HG02571 (cell line): ENCODE data around the gene CTSH.

Experiments
- ATAC-seq: cut with Tn5 transposase; IDR thresholded peaks from one replicate; pipeline ENCODE4 v1.9.1; 2021; ENCODE audit warnings: mild to moderate bottlenecking, moderate library complexity; ENCODE audit not compliant: unreplicated experiment

The CTSH gene

DNA sequence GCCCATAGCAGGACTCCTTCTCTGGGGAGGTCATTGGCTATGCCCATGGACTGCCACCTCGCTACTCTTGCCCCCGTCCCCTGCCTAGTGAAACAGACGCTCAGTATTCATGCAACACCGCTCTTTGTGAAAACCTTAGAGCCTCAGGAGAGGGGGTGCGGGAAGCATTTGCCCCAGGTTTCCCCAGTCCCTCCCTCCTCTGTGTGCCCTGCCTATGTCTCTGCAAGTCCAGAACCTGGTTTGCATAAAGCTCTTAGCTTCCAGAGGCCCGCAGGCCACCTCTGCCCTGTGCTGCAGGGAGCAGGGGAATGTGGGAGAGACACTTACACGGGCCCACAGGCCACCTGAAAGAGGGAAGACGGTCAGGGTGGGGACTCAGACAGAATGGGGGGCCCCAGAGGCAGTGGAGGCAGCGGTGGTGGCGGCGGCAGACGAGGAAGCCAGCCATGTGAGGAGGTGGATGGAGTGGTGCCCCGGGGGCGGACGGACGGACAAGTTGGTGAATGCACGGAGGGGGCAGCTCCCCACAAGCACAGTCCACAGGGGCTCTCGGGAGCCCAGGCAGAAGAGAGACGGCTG is 33.8 kb upstream of the CTSH start:
- no peak for ATAC-seq

DNA sequence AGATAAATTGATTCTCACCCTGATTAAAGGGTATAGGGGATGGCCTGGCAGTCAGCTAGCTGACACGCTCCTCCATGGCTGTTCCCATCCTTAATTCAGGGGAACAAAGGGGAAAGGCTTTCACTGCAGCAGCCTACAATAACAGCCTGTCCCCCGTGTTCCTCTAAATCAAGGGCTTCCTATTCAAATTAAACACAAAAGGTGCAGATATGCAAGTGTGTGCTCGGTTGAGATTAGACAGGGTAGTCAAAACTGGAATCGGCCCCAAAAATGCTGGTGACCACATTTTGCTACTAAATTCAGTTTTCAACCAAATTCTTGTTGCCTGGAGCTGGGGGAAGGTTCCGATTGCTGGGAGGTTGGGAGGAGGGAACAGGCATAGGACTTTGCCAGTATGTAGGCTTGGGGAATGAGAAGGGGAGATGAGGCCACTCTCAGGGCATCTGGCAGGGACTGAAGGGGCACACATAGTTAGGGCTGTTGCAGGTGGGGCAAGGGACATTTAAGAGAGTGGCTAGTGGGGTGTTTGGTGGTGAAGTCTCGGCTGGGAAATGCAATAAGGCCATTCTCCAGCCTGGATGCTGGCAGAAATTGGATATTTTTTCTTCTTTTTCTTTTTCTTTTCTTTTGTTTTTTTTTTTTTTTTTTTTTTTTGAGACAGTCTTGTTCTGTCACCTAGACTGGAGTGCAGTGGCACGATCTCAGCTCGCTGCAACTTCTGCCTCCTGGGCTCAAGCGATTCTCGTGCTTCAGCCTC is 32.9 kb upstream of the CTSH start:
- peak; percentile 22 for ATAC-seq

DNA sequence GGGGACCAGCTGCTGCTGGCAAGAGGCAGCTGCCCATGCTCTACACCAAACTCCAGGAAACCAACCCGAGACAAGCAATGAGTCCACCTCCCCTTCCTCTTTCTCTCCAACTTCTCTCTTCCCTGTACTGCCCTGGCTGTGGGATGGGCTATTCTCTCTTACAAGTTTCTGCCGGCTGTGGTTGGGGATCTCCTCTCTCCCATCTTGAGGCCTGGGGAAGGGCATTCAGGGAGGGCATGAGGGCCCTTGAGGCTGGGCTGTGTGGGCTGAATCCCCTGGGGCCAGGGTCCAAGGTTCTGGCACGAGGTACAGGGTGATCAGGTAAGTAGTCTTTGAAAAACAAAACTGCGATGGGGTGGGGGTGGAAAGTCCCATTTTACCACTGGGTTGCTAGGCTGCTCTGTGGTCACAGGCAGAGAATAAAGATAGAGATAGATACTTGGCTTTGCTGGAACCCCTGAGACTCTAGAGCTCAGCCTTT is 32.3 kb upstream of the CTSH start:
- ATAC-seq: peak; percentile 61

DNA sequence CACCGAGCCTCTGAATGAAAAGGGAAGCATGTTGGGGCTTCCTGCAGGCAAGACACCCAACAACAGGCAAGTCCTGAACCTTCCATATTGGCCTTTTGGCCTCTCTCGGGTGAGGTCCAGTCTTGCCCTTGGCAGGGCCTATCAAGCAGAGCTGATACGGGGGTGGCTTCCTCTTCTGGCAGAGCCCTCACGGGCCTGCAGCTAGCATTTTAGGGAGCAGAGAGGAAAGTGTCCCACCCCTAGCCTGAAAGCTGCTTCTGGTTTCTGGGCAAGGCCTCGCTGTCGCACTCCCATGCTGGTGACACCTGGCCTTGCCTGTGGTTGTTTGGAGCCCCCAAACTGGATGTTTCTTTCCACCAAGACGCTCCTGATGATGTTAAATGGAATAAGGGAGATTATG is 31.8 kb upstream of the CTSH start:
- ATAC-seq: no peak

DNA sequence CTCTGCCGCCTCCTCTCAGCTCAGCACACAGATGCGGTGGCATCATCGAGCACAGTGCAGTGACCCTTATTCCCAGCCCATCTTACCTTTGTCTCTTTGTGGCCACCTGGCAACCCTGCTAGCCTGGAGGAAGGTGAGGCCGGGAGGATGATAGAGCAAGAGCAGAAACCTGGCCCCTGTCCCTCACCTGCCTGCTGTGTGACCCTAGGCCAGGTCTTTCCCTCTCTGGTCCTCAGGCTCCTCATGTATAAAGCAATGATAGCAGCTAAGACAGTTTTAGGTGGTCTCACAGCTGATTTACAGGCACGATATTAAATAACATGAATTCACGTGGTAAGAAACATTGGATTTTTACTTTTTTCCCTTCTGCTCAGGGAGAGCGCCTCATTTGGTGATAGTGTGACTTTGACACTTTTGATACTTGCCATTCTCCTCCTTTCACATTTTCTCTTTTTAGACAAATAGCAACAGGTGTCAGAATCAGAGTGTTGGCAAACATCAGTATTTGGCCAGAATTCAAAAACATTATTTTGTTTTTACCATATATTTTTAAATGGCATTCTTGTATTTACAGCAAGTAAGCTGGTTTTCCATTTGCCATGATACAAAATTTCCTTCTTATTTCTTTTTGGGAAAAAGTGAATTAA is 29.5 kb upstream of the CTSH start:
- no peak for ATAC-seq

DNA sequence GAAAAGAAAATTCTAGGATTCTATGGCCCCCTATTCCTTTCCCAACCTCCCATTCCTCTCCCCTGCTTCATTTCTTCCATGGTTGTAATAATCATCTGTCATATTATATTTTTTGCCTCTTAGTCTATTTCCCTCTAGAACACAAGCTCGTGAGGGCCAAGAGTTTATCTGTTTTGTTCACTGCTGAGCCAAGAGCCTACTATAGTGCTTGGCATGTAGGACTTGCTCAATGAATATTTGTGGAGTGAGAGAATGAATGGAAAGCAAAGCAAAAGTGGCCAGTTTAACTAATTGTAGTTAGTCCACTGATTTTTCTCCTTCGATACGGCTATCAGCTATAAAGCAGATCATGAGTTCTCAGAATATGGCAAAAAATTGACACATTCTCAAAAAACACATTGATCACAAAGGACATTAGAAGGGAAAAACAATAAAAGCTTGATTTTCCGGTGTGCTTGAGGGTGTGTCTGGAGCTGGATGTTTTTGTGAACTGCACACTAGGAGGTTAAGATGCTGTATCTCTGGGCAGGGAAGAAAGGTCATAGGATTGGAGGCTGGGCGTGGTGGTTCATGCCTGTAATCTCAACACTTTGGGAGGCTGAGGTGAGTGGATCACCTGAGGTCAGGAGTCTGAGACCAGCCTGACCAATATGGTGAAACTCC is 25.0 kb upstream of the CTSH start:
- ATAC-seq: no peak

DNA sequence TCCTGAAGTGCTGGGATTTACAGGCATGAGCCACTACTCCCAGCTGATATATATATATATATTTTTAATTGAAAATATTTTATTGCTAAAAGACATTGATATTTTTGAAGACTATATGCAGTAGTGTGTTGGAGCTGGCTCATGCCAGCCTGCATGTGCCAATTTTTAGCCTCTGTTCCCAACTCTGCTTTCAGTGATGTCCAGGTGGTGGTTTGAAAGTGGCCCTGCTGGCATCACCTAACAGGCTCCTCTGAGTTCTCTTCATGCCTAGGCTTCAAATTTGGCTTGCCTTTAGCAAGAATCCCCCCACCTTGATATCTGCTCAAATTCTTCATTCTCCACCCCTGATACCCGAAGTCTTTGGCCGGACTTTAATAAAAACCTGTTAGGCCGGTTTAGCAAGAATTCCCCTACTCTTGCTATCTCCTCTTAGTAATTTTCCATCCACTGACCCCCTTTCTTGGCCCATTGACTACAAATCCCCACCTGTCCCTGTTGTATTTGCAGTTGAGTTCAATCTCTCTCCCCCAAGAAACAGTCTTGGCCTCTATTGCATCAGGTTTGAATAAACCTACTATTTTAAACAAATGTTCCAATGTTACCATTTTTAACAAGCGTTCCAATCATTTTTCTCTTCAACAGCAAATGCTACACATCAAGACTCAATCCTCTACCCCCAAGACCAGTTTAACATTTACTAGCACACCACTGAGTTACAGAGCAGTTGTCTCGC is 23.9 kb upstream of the CTSH start:
- ATAC-seq: no peak

DNA sequence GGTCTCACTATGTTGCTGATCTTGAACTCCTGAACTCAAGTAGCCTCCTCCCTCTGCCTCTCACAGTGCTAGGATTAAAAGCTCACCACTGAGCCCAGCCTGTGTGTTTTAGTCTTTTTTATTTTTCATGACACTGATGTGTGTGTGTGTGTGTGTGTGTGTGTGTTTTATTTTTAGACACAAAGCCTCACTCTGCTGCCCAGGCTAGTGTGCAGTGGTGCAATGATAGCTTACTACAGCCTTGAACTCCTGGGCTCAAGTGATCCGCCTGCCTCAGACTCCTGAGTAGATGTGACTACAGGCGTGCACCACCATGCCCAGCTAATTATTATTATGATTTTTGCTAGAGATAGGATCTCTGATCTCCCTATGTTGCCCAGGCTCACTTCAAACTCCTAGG is 23.3 kb upstream of the CTSH start:
- ATAC-seq: no peak

DNA sequence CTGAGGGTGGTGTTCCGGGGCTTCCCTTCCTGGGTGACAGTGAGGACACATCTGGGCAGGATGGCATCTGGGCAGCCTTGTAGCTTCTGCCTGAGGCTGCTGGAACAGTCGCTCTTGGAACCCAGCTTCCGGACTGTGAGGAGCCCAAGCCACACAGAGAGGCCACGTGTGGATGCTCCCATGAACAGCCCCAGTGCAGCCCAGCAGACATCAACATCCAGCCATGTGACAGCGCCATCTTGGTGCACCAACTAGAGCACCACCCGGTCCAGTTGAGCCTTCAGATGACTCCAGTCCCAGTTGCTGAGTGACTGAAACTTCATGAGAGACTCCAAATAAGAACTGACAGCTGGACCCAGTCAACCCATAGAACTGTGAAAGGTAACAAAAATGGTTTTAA is 15.5 kb upstream of the CTSH start:
- no peak for ATAC-seq

DNA sequence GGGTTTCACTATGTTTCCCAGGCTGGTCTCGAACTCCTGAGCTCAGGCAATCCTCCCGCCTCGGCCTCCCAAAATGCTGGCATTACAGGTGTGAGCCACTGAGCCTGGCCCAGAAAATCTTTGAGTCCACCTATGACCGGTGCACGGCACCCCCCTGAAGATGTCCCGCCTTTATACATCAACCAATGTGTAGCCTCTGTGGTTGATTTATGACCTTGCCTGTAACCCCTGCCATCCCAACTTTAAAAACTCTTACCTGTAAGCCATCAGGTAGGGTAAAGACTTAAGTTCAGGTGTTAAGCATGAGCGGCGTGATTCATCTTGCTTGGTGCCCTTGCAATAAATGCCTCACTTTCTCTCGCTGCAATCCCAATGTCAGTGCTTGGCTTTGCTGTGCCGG is 14.5 kb upstream of the CTSH start:
- no peak for ATAC-seq

DNA sequence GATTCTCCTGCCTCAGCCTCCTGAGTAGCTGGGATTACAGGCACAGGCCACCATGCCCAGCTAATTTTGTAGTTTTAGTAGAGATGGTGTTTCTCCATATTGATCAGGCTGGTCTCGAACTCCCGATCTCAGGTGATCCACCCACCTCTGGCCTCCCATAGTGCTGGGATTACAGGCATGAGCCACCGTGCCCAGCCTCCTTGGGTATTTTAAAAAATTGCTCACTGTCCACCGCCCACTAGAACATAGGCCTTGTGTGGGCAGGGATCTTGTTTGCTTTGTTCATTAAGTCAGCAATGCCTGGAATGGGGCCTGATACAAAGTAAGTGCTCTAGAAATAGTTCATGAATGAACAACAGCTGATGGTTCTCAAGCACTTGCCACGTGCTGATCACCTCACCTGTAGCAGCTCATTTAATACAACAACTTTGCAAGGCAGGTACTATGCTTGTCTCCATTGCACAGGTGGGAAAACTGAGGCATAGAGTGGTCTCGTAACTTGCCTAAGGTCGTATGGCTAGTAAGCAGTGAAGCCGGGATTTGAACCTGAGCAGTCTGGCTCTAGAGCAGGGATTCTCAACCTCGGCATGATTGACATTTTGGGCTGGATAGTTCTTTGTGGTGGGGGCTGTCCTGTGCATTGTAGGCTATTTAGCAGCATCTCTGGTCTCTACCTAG is 12.7 kb upstream of the CTSH start:
- ATAC-seq: no peak

DNA sequence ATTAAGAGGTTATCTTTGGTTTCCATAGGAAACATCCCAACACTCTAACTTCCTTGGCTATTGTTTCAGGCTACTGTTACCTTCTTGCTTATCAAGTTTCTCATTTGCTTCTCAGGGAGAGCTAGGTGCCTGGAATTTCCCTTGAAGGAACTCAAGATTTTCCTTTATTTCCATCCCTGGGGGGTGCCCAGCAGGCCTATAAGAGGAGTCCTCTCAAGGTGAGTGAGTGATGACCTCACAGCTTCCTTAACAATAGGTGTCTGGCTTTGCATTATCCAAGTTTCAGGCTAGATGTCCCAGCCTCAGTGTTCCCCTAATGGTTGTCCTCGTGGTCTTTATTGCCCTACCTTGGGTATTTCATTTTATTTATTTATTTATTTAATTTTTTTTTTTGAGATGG is 12.1 kb upstream of the CTSH start:
- ATAC-seq: no peak

DNA sequence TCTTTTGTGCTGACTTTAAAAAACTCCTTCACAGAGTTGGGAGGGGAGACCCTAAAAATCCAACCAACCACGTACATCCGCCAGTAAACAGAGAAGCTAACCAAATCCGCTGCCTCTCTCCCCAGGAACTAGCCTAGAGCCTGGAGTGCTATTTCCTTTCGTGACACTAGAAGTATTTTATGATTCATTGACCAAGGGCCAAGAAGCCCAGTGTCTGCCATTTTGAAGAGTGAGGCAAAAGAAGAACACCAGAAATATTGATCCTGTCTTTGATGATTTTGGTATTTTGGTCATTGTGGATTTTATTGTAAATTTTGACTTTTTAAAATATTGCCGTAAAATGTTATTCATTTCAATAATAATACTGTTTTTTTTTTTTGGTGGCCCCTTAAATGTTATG is 10.5 kb upstream of the CTSH start:
- ATAC-seq: no peak

DNA sequence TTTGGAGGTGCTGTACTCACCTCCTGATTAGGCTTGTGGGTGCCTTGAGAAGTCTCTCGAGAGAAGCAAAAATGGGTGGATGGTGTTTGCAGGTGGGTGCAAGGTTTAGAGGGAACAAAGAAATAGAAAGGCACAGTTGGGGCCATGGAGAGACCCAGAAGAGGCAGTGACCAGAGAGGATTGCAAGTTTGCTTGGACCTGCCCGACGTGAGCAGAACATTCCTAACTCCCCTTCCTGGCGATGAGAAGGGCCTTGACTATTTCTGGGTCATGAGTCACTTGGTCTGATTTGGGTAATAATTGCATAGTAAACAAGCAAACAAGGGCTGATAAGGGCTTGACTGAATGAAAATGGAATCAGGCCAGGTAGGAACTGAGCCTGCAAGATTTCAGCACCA is 7.0 kb upstream of the CTSH start:
- ATAC-seq: no peak

DNA sequence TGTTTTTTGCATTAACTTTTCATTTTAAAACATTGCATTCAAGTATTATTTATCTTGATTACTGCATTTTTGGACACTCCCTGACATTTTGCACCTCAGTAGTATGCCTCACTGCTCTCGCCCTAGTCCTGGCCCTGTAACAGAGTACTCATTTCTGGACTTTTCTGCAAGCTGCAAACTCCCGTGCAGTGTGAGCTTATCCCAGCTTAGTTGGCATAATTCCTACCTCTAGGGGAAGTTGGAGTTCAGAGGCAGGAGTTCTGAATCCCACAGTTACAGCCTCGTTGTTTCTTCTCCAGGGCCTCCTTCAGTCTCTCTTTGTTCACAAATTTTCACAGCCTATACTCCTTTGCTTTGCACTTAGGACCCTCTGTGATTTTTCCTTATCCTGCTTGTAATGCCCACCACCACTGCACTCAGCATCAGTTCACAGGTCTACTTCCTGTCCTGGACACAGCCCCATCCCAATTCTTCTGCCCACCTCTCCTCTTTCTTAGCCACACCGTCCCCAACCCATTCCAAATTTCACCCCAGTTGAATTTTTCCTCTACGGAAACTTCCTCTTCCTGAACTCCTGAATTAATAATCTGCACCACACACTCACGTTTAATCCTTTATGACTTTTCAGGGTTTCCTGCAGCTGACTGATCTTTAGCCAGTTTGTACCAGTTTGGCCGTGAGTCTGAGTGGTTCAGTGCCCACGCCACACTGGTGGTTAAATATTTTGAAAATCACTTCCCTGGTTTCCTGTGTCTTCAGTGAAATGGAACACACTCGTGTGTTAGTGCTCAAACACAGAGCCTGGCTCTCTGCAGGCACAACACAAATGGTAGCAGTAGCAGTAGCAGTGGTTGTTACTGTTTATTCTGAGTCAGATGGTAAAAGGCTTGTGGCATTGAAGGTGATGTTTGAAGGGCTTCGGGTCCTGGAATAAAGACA is 6.3 kb upstream of the CTSH start:
- ATAC-seq: no peak

DNA sequence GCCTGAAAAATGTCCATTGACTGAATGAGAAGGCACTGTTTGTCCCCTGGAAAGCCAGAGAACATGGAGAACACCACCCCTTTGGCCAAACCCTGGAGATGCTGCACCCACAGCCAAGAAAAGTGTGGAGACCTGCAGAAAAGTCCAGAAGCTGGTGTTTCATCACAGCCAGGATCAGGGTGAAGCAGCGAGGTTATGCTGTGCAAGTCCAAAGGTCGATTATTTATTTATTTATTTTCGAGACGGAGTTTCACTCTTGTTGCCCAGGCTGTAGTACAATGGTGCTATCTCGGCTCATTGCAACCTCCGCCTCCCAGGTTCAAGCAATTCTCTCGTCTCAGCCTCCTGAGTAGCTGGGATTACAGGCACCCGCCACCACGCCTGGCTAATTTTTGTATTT is 5.5 kb upstream of the CTSH start:
- ATAC-seq: no peak

DNA sequence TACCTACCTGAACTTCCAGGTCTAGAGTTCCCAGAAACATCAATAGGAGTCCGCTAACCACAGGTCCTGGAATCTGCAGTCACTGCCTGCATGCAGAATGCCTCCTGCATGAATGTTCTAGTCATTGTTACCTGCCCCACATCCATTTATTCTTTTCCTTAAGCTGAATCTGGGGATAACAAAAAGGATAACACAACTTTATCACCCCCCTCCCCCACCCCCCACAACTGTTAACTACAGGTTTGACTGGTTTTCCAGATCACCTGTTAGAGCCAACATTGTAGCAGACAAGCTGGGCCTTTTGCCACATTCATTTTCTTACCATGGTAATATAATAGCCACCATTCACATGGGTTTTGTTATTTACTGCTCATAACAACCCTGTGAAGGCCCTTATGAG is 4.6 kb upstream of the CTSH start:
- no peak for ATAC-seq

DNA sequence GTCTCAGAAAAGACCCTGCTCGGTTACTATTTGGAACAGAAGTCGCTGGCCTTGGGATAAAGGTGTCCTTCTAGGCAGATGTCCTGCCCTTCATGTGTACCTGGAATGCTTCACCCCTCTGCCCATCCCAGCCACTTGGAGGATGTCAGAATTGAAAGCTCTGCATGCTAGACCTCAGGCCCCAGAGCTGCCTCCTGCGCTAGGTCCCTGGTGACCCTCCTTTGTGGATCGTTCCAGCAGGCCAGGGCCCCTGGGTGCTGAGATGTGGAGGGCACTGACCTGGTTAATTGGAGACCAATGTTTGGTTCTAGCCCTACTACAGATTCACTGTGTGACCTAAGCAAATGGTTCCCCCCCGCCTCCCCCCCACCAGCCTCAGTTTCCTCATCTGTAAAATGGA is 2.7 kb upstream of the CTSH start:
- ATAC-seq: no peak

DNA sequence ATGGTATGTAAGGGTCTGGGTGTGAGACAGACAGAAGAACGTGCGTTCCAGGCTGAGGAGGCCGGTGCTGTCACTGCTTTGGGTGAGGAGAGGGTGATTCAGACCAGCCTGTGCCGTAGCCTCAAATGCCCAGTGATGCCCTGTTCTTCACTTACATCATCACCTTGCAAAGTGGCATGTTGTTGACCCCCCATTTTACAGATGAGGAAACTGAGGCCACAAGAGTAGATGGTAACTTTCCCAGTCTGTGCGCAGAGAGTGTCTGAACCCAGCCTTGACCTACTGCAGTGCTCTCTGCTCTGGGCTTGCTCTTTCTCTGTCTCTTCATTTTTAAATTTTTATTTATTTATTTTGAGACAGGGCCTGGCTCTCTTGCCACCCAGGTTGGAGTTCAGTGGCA is 1.6 kb upstream of the CTSH start:
- ATAC-seq: no peak
